OCI-LY3 (cell line): Measurements from ENCODE around the gene LYRM7.

Experiments
- EZH2phosphoT487 ChIP-seq: fragments of 200-600 bp; shearing (Covaris generic); IDR thresholded peaks from 2 replicates; pipeline ENCODE4 v1.6.1; 2018; ENCODE audit warnings: antibody characterized with exemption, mixed run types, low read depth
- TF ChIP-seq, protein P1 (sequence below): fragments of 200-600, 300-600 bp; sonication (generic); IDR thresholded peaks from 2 replicates; pipeline ENCODE4 v1.5.1; 2014; ENCODE audit warnings: antibody characterized with exemption, low read length, low read depth

DNA sequence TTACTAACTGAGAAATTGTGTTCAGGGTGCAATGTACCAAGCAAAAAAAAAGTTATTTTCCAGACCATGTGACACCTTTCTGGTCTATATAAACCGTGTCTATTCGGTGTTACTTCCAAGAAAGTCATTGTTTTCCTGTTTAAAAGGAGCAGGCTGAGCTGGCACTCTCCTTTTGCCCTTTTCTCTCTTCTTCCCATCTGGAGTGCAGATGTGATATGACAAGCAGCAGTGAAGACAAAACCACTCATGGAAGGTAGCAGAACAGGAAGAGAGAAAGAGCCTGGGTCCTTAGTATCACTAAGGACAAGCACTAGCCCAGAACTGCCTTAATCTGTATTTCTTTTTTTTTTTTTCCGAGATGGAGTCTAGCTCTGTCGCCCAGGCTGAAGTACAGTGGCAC, 25.6 kb downstream of the LYRM7 start:
- TF ChIP-seq, protein P1, sequence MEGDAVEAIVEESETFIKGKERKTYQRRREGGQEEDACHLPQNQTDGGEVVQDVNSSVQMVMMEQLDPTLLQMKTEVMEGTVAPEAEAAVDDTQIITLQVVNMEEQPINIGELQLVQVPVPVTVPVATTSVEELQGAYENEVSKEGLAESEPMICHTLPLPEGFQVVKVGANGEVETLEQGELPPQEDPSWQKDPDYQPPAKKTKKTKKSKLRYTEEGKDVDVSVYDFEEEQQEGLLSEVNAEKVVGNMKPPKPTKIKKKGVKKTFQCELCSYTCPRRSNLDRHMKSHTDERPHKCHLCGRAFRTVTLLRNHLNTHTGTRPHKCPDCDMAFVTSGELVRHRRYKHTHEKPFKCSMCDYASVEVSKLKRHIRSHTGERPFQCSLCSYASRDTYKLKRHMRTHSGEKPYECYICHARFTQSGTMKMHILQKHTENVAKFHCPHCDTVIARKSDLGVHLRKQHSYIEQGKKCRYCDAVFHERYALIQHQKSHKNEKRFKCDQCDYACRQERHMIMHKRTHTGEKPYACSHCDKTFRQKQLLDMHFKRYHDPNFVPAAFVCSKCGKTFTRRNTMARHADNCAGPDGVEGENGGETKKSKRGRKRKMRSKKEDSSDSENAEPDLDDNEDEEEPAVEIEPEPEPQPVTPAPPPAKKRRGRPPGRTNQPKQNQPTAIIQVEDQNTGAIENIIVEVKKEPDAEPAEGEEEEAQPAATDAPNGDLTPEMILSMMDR: no peak
- TF ChIP-seq EZH2phosphoT487: no peak
